Measurements from ENCODE around the gene RNF157. TPM values are rescaled to one million over a fixed set of nuclear protein-coding genes. Genes with fewer than 3 reads are reported as not detected.

Gene RNF157
- total and polyA plus RNA-seq, 2 of the 4 experiments (the other 2 are of a cell fraction) = 0.54 to 1.3 TPM

DNA sequence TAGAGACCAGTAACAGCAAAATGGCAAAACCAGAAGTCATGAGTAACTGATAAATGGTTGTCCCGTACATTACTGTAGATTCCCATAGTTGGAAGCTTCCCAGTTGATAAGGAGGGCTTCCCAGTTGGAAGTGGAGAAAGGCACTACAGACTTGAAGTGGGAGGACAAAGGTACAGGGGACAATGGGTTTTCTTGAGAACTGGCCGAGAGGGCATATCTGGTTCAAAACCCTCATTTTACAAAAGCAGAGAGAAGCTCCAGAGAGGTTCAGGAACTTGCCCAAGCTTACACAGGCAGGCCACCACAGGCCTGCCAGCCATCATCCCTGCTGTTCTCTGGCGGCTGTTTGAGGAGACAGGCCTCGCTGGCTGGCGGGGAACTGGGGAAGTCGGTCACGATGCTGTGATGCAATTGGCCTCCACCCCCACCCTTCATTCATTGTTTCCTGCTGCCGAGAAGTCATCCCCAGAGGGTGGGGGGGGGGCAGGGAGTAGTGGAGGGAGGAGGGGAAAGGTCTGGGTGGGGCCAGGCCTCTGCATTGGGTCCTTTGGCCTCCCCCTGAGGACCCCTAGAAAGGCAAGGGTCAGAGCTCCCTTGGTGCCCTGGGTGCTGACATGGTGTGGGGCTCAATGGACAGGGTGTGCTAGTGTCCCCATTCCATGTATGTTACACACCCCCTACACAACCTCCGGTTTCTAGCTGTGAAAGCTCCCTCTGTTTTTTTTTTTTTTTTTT, 27.9 kb upstream of the RNF157 start:
- peak overlapping the region; percentile 26; the same call in 1 of the 2 replicates for H3K27ac ChIP-seq (ENCODE audit: insufficient read depth, low read length)

More for the DNA sequence above, 27.9 kb upstream of the RNF157 start:
- H3K4me3 ChIP-seq (ENCODE audit: insufficient read depth, low read depth, low read length) = no peak overlapping the region
- in situ Hi-C loops (cut with MboI; ENCODE audit: low sequenced_read_pairs) = no loop called here
- dilution Hi-C loops (cut with HindIII; ENCODE audit: low sequenced_read_pairs, unreplicated experiment) = no loop called here
- no CpG with 5 or more reads among the region's 9 CpGs for WGBS, 2 experiments (ENCODE audit: extremely low coverage in 2 of 2, insufficient read length in 1 of 2)
- H2AK9ac ChIP-seq (replicated peaks; ENCODE audit: low read depth, low read length, poor library complexity) = no peak overlapping the region
- H3K27me3 ChIP-seq (ENCODE audit: control insufficient read depth, insufficient read depth, low read length) = no peaks in the 10 kb centered on the region
- peak overlapping the region; percentile 21; the same call in 1 of the 2 replicates for H3K23ac ChIP-seq (ENCODE audit: low read depth, low read length)
- H3K14ac ChIP-seq (replicated peaks; ENCODE audit: low read depth, low read length) = peak overlapping the region; percentile 4; the same call in 1 of the 2 replicates
- no peak overlapping the region for H3K4ac ChIP-seq (ENCODE audit: low read depth, low read length)
- intact Hi-C loops (cut with micrococcal nuclease) = loop anchor here (5.0 kb wide), 1 partner anchor 131 kb away; no protein-coding TSS in a partner anchor
- H4K5ac ChIP-seq (ENCODE audit: low read depth, low read length) = 0 out of 2 replicates have a peak overlapping the region, but pooled peaks have one; percentile 21
- H4K20me1 ChIP-seq (ENCODE audit: insufficient read depth, low read length) = no peaks in the 10 kb centered on the region
- H3K56ac ChIP-seq (ENCODE audit: extremely low read depth, insufficient read depth, low read length) = peak overlapping the region; percentile 14; the same call in 1 of the 2 replicates
- H2BK120ac ChIP-seq (ENCODE audit: low read depth, low read length) = no peak overlapping the region
- H3K9me3 ChIP-seq (ENCODE audit: control insufficient read depth, insufficient read depth, low read length) = no peaks in the 10 kb centered on the region
- H3K18ac ChIP-seq (ENCODE audit: low read depth, low read length) = no peak overlapping the region
- peak overlapping the region; percentile 69 to 74; a peak in 2 of 4 replicates for H4K8ac ChIP-seq (ENCODE audit: low read depth in 2 of 2, low read length in 2 of 2)
- no peak for TF ChIP-seq FOS (IDR thresholded peaks at IDR 0.05; ENCODE audit: low read depth, low read length)
- TF ChIP-seq MAFK (IDR thresholded peaks at IDR 0.05; ENCODE audit: low read depth, low read length) = no peak
- no peak for TF ChIP-seq CHD1 (IDR thresholded peaks at IDR 0.05; ENCODE audit: low read depth, low read length)
- peak; percentile 71 for TF ChIP-seq CEBPB (IDR thresholded peaks at IDR 0.05; ENCODE audit: low read depth, low read length)
- TF ChIP-seq, protein P1, sequence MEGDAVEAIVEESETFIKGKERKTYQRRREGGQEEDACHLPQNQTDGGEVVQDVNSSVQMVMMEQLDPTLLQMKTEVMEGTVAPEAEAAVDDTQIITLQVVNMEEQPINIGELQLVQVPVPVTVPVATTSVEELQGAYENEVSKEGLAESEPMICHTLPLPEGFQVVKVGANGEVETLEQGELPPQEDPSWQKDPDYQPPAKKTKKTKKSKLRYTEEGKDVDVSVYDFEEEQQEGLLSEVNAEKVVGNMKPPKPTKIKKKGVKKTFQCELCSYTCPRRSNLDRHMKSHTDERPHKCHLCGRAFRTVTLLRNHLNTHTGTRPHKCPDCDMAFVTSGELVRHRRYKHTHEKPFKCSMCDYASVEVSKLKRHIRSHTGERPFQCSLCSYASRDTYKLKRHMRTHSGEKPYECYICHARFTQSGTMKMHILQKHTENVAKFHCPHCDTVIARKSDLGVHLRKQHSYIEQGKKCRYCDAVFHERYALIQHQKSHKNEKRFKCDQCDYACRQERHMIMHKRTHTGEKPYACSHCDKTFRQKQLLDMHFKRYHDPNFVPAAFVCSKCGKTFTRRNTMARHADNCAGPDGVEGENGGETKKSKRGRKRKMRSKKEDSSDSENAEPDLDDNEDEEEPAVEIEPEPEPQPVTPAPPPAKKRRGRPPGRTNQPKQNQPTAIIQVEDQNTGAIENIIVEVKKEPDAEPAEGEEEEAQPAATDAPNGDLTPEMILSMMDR (conservative IDR thresholded peaks at IDR 0.05; ENCODE audit: low read depth, low read length) = no peak
- peak; percentile 37; the same call in 1 of the 2 replicates for TF ChIP-seq POLR2A (IDR thresholded peaks at IDR 0.05; ENCODE audit: low read depth, low read length)
- TF ChIP-seq MAZ (IDR thresholded peaks at IDR 0.05; ENCODE audit: borderline replicate concordance, low read depth, low read length) = 0 out of 2 replicates have a peak, but pooled peaks have one; percentile 12
- no TSS peak for BruUV-seq (replicated peaks)
- H3K9ac ChIP-seq (ENCODE audit: low read depth, low read length) = no peak overlapping the region
- no peak overlapping the region; the same call in 2 of the 3 replicates for H2BK15ac ChIP-seq (ENCODE audit: low read depth, low read length)
- no peak overlapping the region; the same call in 1 of the 2 replicates for H4K91ac ChIP-seq (ENCODE audit: insufficient read depth, low read depth, low read length)
- peaks cover 8% of the 10 kb centered on the region for H3K36me3 ChIP-seq (ENCODE audit: control insufficient read depth, insufficient read depth, low read length)
- no peak overlapping the region; the same call in 1 of the 2 replicates for H2BK20ac ChIP-seq (ENCODE audit: low read depth, low read length)
- H3K4me2 ChIP-seq (ENCODE audit: low read depth, low read length) = no peak overlapping the region
- POLR2A ChIA-PET (ENCODE audit: unreplicated experiment) = interaction anchor here (0.5 kb wide), 1 partner anchor 108 kb away, joined by 4 read pairs; no protein-coding TSS in a partner anchor
- no peak overlapping the region for H2AFZ ChIP-seq (replicated peaks; ENCODE audit: low read length, poor library complexity)
- peak overlapping the region; percentile 90; the same call in 1 of the 2 replicates for H2AK5ac ChIP-seq (ENCODE audit: low read depth, low read length)
- peaks cover 10% of the 10 kb centered on the region for H3K9me1 ChIP-seq (ENCODE audit: insufficient read depth, low read length)
- peaks cover 10% of the 10 kb centered on the region for H3K4me1 ChIP-seq (ENCODE audit: control insufficient read depth, insufficient read depth, low read length)
- H2BK5ac ChIP-seq (ENCODE audit: low read depth, low read length, poor library complexity, severe bottlenecking) = peak overlapping the region; percentile 12
- H3K79me1 ChIP-seq (ENCODE audit: low read depth in 1 of 2, low read length in 2 of 2) = peaks cover 32 to 64% of the 10 kb centered on the region in 2 experiments
- CTCF ChIA-PET = no interaction called here
- DNase-seq = peak; percentile 45
- ATAC-seq (ENCODE audit: low read depth) = no peak

Data from IMR-90 (cell line).